GDM1 (cell line): ENCODE measurements around the gene OLFML1.

Experiments used
- DNase-seq: peaks from one replicate; lab custom pipeline; 2025; lab: John Stamatoyannopoulos, UW

OLFML1 gene

GRCh38 chr11:7480113-7480512 lies 5.2 kb upstream of the OLFML1 start:
- no peak for DNase-seq

GRCh38 chr11:7484131-7484530 lies 1.2 kb upstream of the OLFML1 start:
- no peak for DNase-seq

GRCh38 chr11:7484645-7485044 lies 661 bp upstream of the OLFML1 start:
- DNase-seq = no peak

- no peak for DNase-seq
Observed at GRCh38 chr11:7486098-7486780, 933 bp downstream of the OLFML1 start.

GRCh38 chr11:7486781-7487140 lies 1.5 kb downstream of the OLFML1 start:
- no peak for DNase-seq

GRCh38 chr11:7487360-7487759 lies 2.1 kb downstream of the OLFML1 start:
- DNase-seq = no peak

GRCh38 chr11:7488681-7489080 lies 3.4 kb downstream of the OLFML1 start:
- DNase-seq = no peak

- no peak for DNase-seq
Observed at GRCh38 chr11:7489376-7489775, 4.1 kb downstream of the OLFML1 start.

GRCh38 chr11:7490054-7490453 lies 4.7 kb downstream of the OLFML1 start:
- DNase-seq = no peak

GRCh38 chr11:7490535-7490934 lies 5.2 kb downstream of the OLFML1 start:
- no peak for DNase-seq

GRCh38 chr11:7492253-7492652 lies 6.9 kb downstream of the OLFML1 start:
- no peak for DNase-seq

- DNase-seq = no peak
Observed at GRCh38 chr11:7493670-7494069, 8.4 kb downstream of the OLFML1 start.

- no peak for DNase-seq
Observed at GRCh38 chr11:7494086-7494745, 8.9 kb downstream of the OLFML1 start.

- DNase-seq = no peak
Observed at GRCh38 chr11:7495882-7496551, 10.7 kb downstream of the OLFML1 start.

GRCh38 chr11:7498193-7498592 lies 12.9 kb downstream of the OLFML1 start:
- DNase-seq = no peak

GRCh38 chr11:7499081-7499480 lies 13.8 kb downstream of the OLFML1 start:
- DNase-seq = no peak

GRCh38 chr11:7500251-7500650 lies 14.9 kb downstream of the OLFML1 start:
- no peak for DNase-seq

GRCh38 chr11:7501251-7501650 lies 15.9 kb downstream of the OLFML1 start:
- no peak for DNase-seq

- no peak for DNase-seq
Observed at GRCh38 chr11:7501894-7502293, 16.6 kb downstream of the OLFML1 start.

- DNase-seq = no peak
Observed at GRCh38 chr11:7506243-7506642, 20.9 kb downstream of the OLFML1 start.

- no peak for DNase-seq
Observed at GRCh38 chr11:7508087-7508486, 22.8 kb downstream of the OLFML1 start.

GRCh38 chr11:7509966-7510365 lies 24.7 kb downstream of the OLFML1 start:
- no peak for DNase-seq

GRCh38 chr11:7511401-7511800 lies 26.1 kb downstream of the OLFML1 start:
- no peak for DNase-seq
